Measurements from ENCODE around the gene HOXB8.

GRCh38 chr17:48624118-48624517 is 9.0 kb upstream of the HOXB8 start:
- TF ChIP-seq POLR2AphosphoS5 (IDR thresholded peaks at IDR 0.05): no peak
- no peak for TF ChIP-seq CTCF (IDR thresholded peaks at IDR 0.05)
- TF ChIP-seq POLR2A (IDR thresholded peaks at IDR 0.05): no peak

Data from breast epithelium (tissue), 3 donors.